ENCODE data around the gene NOC4L.

GRCh38 chr12:132152953-132153352, 8.7 kb downstream of the NOC4L start:
- no peak for TF ChIP-seq CTCF (IDR thresholded peaks at IDR 0.05)
- TF ChIP-seq ZFX (IDR thresholded peaks at IDR 0.05; ENCODE audit: borderline replicate concordance), result no peak
